ENCODE data around the gene RAB7B.

The RAB7B gene

DNA sequence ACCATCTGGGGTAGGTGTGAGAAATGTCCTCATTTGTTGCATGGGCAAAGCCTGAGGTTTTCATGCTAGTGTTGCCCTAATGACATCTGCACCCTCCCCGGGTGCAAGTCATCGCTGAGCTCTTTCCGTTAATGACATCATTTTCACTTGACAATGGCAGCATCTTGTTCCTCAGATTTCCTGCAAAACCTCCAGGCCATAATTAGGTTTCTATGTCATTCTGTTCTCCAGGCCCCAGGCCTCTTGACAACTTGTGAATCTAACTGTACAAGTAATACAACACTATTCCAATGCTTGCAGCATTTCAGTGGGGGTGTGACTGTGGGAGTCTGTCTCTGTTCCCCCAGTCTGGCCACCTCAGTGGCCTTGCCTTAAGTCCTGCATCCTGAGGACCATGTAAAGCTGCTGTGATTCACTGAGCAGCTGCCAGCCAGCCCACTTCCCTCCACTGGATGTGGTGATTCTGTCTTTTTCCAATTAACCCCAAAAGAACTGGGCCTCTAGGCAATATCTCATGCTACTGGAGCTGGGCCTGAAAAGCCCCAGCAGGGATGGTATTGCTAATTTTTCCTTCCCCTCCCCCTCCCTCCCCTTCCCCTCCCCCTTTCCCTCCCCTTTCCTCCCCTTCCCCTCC lies 22.8 kb downstream of the RAB7B start:
- H3K27ac ChIP-seq: no peak overlapping the region
- H3K27me3 ChIP-seq (replicated peaks): no peaks in the 10 kb centered on the region
- no peak for DNase-seq
- TF ChIP-seq CTCF (IDR thresholded peaks at IDR 0.05; ENCODE audit: low read depth, low read length, missing control alignments): no peak
- H3K36me3 ChIP-seq (replicated peaks): no peaks in the 10 kb centered on the region
- H3K4me3 ChIP-seq (ENCODE audit: low read depth, low read length): no peak overlapping the region
- in situ Hi-C loops (cut with HindIII; ENCODE audit: low pct_ligation_motif_present, low sequenced_read_pairs): loop anchor here (25.0 kb wide), 1 partner anchor 132 kb away; the partner anchor contains the start of gene AVPR1B

- DNase-seq: no peak
- in situ Hi-C loops (cut with HindIII; ENCODE audit: low pct_ligation_motif_present, low sequenced_read_pairs): loop anchor here (25.0 kb wide), 1 partner anchor 133 kb away; the partner anchor contains the start of gene AVPR1B
- Histone ChIP-seq H3K27ac (no peak overlapping the region), H3K36me3 (replicated peaks) (no peaks in the 10 kb centered on the region), H3K27me3 (replicated peaks) (no peaks in the 10 kb centered on the region), H3K4me3 (ENCODE audit: low read depth, low read length) (no peak overlapping the region)
- TF ChIP-seq CTCF (IDR thresholded peaks at IDR 0.05; ENCODE audit: low read depth, low read length, missing control alignments): no peak
Measured at GRCh38 chr1:205979301-205979700, 23.9 kb downstream of the RAB7B start.

GRCh38 chr1:205978676-205979075 lies 24.5 kb downstream of the RAB7B start:
- Histone ChIP-seq H3K27ac (no peak overlapping the region), H3K36me3 (replicated peaks) (no peaks in the 10 kb centered on the region), H3K4me3 (ENCODE audit: low read depth, low read length) (no peak overlapping the region), H3K27me3 (replicated peaks) (no peaks in the 10 kb centered on the region)
- in situ Hi-C loops (cut with HindIII; ENCODE audit: low pct_ligation_motif_present, low sequenced_read_pairs): loop anchor here (25.0 kb wide), 1 partner anchor 134 kb away; the partner anchor contains the start of gene AVPR1B
- TF ChIP-seq CTCF (IDR thresholded peaks at IDR 0.05; ENCODE audit: low read depth, low read length, missing control alignments): no peak
- DNase-seq: no peak

DNA sequence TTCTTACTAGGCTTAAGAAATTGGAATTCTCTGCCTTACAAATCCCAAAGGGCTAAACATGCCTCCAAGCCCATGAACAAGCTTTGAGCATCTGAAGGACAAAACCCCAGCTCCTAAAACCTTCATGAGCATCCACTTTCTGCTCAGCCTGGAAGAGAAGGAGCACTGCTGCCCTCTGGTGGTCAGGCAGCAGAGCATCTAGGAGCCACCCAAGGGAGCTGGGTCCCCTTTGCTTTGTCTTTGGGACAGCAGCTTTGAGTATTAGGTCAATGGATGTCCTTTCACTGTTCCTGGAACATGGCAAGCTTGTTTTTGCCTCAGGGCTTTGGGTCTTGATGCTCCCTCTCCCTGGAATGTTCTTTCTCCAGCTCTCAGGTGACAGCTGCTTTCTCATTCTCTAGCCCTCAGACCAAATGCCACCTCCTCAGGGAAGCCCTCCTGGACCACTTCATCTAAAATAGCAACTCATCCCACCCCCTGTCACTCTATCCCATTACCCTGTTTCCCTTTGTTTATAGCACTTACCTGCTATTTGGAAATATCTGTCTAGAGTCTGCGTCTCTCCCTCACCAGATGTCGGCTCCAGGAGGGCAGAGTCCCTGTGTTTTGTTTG lies 25.7 kb downstream of the RAB7B start:
- Histone ChIP-seq H3K36me3 (replicated peaks) (no peaks in the 10 kb centered on the region), H3K27ac (no peak overlapping the region), H3K27me3 (replicated peaks) (no peaks in the 10 kb centered on the region), H3K4me3 (ENCODE audit: low read depth, low read length) (no peak overlapping the region)
- TF ChIP-seq CTCF (IDR thresholded peaks at IDR 0.05; ENCODE audit: low read depth, low read length, missing control alignments): peak; percentile 99
- DNase-seq: peak; percentile 55
- in situ Hi-C loops (cut with HindIII; ENCODE audit: low pct_ligation_motif_present, low sequenced_read_pairs): loop anchor here (25.0 kb wide), 1 partner anchor 135 kb away; the partner anchor contains the start of gene AVPR1B

GRCh38 chr1:205976708-205977401 lies 26.3 kb downstream of the RAB7B start:
- H3K36me3 ChIP-seq (replicated peaks): no peaks in the 10 kb centered on the region
- H3K4me3 ChIP-seq (ENCODE audit: low read depth, low read length): no peak overlapping the region
- in situ Hi-C loops (cut with HindIII; ENCODE audit: low pct_ligation_motif_present, low sequenced_read_pairs): loop anchor here (25.0 kb wide), 1 partner anchor 135 kb away; the partner anchor contains the start of gene AVPR1B
- TF ChIP-seq CTCF (IDR thresholded peaks at IDR 0.05; ENCODE audit: low read depth, low read length, missing control alignments): peak; percentile 15
- no peak overlapping the region for H3K27ac ChIP-seq
- DNase-seq: peak; percentile 48
- no peaks in the 10 kb centered on the region for H3K27me3 ChIP-seq (replicated peaks)
